Panc1 (cell line): ENCODE data around the gene ALKBH2.

Source experiments
- TF ChIP-seq, protein P1 (sequence below), 2 experiments: IDR thresholded peaks; 2 replicates each; pipeline ENCODE4 v1.6.1; 2011 to 2012; ENCODE audit warnings: low read depth in 2 of 2, control low read depth in 1 of 2, low read length in 1 of 2, mild to moderate bottlenecking in 1 of 2, moderate library complexity in 1 of 2; ENCODE audit not compliant: insufficient read depth in 1 of 2
- TF ChIP-seq, protein P2 (sequence below): fragments of 450-650 bp; IDR thresholded peaks from 2 replicates; pipeline ENCODE4 v1.5.1; 2017; ENCODE audit warnings: mild to moderate bottlenecking

DNA sequence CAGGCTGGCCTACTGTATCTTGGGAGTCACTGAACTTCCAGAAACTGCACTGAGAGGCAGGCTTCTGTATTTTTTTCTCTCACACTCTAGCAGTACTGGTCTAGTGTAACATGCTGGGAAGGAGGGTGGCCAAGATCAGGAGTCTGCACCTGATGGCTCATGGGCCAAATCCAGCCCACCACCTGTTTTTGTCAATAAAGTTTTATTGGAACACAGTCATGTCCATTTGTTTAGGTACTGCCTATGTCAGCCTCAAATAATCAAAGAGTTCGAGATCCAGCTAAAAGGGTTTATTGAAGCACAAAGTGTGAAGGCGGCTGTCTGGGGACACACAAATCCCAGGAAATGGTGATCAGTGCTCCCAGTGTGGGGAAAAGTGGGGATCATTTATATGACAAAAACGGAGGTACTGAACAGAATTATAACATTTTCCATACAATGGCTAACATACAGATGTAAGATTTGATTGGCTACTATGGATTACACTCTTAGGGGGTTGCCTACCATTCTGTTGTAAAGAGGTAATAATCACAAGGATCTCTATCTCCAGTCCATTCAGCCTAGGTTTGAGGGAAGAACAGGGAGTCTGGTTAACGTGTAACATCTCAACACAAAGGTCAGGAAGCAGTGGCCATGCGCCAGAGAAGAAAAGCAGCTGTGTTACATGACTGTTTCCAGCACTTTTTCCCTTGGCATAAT, 28.0 kb downstream of the ALKBH2 start:
- TF ChIP-seq, protein P1, sequence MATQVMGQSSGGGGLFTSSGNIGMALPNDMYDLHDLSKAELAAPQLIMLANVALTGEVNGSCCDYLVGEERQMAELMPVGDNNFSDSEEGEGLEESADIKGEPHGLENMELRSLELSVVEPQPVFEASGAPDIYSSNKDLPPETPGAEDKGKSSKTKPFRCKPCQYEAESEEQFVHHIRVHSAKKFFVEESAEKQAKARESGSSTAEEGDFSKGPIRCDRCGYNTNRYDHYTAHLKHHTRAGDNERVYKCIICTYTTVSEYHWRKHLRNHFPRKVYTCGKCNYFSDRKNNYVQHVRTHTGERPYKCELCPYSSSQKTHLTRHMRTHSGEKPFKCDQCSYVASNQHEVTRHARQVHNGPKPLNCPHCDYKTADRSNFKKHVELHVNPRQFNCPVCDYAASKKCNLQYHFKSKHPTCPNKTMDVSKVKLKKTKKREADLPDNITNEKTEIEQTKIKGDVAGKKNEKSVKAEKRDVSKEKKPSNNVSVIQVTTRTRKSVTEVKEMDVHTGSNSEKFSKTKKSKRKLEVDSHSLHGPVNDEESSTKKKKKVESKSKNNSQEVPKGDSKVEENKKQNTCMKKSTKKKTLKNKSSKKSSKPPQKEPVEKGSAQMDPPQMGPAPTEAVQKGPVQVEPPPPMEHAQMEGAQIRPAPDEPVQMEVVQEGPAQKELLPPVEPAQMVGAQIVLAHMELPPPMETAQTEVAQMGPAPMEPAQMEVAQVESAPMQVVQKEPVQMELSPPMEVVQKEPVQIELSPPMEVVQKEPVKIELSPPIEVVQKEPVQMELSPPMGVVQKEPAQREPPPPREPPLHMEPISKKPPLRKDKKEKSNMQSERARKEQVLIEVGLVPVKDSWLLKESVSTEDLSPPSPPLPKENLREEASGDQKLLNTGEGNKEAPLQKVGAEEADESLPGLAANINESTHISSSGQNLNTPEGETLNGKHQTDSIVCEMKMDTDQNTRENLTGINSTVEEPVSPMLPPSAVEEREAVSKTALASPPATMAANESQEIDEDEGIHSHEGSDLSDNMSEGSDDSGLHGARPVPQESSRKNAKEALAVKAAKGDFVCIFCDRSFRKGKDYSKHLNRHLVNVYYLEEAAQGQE (IDR thresholded peaks at IDR 0.05; ENCODE audit: insufficient read depth in 1 of 2, low read depth in 2 of 2, low read length in 1 of 2) = no peak
- TF ChIP-seq, protein P2, sequence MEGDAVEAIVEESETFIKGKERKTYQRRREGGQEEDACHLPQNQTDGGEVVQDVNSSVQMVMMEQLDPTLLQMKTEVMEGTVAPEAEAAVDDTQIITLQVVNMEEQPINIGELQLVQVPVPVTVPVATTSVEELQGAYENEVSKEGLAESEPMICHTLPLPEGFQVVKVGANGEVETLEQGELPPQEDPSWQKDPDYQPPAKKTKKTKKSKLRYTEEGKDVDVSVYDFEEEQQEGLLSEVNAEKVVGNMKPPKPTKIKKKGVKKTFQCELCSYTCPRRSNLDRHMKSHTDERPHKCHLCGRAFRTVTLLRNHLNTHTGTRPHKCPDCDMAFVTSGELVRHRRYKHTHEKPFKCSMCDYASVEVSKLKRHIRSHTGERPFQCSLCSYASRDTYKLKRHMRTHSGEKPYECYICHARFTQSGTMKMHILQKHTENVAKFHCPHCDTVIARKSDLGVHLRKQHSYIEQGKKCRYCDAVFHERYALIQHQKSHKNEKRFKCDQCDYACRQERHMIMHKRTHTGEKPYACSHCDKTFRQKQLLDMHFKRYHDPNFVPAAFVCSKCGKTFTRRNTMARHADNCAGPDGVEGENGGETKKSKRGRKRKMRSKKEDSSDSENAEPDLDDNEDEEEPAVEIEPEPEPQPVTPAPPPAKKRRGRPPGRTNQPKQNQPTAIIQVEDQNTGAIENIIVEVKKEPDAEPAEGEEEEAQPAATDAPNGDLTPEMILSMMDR = no peak
